Heart left ventricle (tissue), 13 donors: ENCODE results near the gene ZMYND10.

Source experiments
- POLR2A ChIP-seq, 2 donors: fragments of 450-650 bp; IDR thresholded peaks; one replicate each; pipeline ENCODE4 v1.6.1; 2017; ENCODE audit warnings: antibody characterized with exemption in 2 of 2, mild to moderate bottlenecking in 2 of 2, moderate library complexity in 2 of 2
- TF ChIP-seq, protein P1 (sequence below), 12 donors: fragments of 200-600 bp; sonication (generic) in 4 of 12; IDR thresholded peaks; one replicate each; pipeline versions ENCODE4 v1.5.0 to v1.8.0; 2018 to 2022; ENCODE audit warnings: antibody characterized with exemption in 12 of 12, mild to moderate bottlenecking in 5 of 12
- donor health status: ischemic (EF 13 %, LVEDD 7.1; RV severe dilation, severe dysfunction).
- donor health status: DM: no; HTN: yes; CAD: no.
- donor health status: DM: no; HTN: no; CAD: no.
- donor health status: ischemic (EF 25% LVEDD 6.9; RV normal size, moderate dysfunction).
- donor health status: ischemic (EF 25% LVEDD 5.7; RV mildly dilated, moderate dysfunction).
- donor health status: ischemic (EF 35%, LVEDD 5.7; RV mildly dilated, moderate dysfunction).
- donor health status: nonischemic (EF 11% LVEDD 7.7; RV severe dilation, severe dysfunction).
- donor health status: DM: yes; HTN: yes; CAD: no.
- donor health status: PGD.
- donor health status: ischemic (EF 29% LVEDD 5.4; RV normal size, mild dysfunction).
- donor health status: nonischemic (EF 23%, LVEDD 6.1; RV moderate dilation, normal function).

- TF ChIP-seq, protein P1, sequence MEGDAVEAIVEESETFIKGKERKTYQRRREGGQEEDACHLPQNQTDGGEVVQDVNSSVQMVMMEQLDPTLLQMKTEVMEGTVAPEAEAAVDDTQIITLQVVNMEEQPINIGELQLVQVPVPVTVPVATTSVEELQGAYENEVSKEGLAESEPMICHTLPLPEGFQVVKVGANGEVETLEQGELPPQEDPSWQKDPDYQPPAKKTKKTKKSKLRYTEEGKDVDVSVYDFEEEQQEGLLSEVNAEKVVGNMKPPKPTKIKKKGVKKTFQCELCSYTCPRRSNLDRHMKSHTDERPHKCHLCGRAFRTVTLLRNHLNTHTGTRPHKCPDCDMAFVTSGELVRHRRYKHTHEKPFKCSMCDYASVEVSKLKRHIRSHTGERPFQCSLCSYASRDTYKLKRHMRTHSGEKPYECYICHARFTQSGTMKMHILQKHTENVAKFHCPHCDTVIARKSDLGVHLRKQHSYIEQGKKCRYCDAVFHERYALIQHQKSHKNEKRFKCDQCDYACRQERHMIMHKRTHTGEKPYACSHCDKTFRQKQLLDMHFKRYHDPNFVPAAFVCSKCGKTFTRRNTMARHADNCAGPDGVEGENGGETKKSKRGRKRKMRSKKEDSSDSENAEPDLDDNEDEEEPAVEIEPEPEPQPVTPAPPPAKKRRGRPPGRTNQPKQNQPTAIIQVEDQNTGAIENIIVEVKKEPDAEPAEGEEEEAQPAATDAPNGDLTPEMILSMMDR (IDR thresholded peaks at IDR 0.05): no peak
- no peak for TF ChIP-seq POLR2A (IDR thresholded peaks at IDR 0.05)
These were observed 27.9 kb upstream of the ZMYND10 start for GRCh38 chr3:50373146-50374051.
